ENCODE measurements around the gene MEA1.

- no peak for TF ChIP-seq CTCF (conservative IDR thresholded peaks at IDR 0.05 in 1 of 2, IDR thresholded peaks at IDR 0.05 in 1 of 2; ENCODE audit: low read depth in 1 of 2, low read length in 2 of 2)
- TF ChIP-seq EZH2 (IDR thresholded peaks at IDR 0.05; ENCODE audit: low read length, missing control alignments), result no peak
These were observed 31.7 kb upstream of the MEA1 start for GRCh38 chr6:43045371-43045930.
